Measurements from ENCODE around the gene KCNG1. TPM values are rescaled to one million over a fixed set of nuclear protein-coding genes. Genes with fewer than 3 reads are reported as not detected.

Gene KCNG1, protein sequence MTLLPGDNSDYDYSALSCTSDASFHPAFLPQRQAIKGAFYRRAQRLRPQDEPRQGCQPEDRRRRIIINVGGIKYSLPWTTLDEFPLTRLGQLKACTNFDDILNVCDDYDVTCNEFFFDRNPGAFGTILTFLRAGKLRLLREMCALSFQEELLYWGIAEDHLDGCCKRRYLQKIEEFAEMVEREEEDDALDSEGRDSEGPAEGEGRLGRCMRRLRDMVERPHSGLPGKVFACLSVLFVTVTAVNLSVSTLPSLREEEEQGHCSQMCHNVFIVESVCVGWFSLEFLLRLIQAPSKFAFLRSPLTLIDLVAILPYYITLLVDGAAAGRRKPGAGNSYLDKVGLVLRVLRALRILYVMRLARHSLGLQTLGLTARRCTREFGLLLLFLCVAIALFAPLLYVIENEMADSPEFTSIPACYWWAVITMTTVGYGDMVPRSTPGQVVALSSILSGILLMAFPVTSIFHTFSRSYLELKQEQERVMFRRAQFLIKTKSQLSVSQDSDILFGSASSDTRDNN
- total RNA-seq (not detected), polyA plus RNA-seq (under 1 TPM; 0.03 to 0.12 (median 0.03) TPM)
- long read RNA-seq, donor 1 = 0 reads
- long read RNA-seq, donor 2, partial matches to known transcripts = 0 of 1 reads
- long read RNA-seq, donor 2, other reads (novel, unspliced or antisense) = 1 of 1 reads

DNA sequence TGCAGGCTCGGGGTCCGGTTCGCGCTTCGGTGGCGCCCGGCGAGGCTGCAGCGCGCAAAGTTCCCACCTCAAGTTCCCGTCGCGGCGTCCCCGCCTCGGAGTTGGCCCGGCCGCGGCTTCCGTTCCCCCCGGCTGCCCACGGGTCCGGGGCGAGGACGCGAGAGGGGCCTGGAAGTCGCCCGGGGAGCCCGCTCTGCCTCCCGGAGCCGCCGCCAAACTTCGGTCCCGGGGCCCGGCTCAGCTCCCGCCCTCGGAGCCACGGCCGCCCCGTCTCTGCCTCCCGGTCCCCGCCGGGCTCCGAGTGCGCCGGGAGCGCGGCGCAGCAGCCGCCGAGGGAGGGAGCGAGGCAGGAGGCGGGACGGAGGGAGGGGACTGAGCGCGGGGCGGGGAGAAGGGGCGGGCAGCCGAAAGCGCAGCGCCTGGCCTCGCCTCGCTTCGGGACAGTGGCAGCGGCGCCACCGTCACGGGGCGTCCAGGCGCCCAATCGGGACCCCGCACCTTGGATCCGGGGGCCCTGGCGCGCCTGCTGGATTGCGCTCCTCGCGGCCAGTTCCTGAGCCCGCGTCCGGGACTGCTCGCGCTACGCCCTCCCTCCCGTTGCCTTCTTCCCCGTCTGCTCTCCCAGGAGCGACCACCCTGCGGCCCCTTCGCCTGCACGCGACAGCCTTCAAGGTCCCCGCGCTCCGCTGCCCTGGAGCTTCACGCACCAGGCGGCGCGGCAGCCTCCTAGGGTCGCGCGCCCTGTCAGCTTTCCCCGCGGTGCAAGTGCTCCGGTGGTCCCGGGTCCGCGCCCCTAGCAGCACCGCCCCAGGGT lies at the start of gene KCNG1:
TSS of gene KCNG1 (minus strand) at position 305 of the 814 bp plus-strand sequence. CDS start 12,769 bp downstream, outside the sequence.
- TF ChIP-seq, protein P1, sequence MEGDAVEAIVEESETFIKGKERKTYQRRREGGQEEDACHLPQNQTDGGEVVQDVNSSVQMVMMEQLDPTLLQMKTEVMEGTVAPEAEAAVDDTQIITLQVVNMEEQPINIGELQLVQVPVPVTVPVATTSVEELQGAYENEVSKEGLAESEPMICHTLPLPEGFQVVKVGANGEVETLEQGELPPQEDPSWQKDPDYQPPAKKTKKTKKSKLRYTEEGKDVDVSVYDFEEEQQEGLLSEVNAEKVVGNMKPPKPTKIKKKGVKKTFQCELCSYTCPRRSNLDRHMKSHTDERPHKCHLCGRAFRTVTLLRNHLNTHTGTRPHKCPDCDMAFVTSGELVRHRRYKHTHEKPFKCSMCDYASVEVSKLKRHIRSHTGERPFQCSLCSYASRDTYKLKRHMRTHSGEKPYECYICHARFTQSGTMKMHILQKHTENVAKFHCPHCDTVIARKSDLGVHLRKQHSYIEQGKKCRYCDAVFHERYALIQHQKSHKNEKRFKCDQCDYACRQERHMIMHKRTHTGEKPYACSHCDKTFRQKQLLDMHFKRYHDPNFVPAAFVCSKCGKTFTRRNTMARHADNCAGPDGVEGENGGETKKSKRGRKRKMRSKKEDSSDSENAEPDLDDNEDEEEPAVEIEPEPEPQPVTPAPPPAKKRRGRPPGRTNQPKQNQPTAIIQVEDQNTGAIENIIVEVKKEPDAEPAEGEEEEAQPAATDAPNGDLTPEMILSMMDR (IDR thresholded peaks at IDR 0.05) = no peak
- Histone ChIP-seq H3K36me3 (ENCODE audit: insufficient read depth in 1 of 2, low read depth in 1 of 2) (no peaks in the 10 kb centered on the region), H3K9me3 (no peaks in the 10 kb centered on the region), H3K27ac (no peak within 1 kb of the TSS), H3K4me1 (peaks cover 4% of the 10 kb centered on the region), H3K4me3 (peak within 1 kb of the TSS; percentile 55), H3K27me3 (ENCODE audit: insufficient read depth in 3 of 3, low read length in 2 of 3) (peaks cover 5 to 54% (median 32%) of the 10 kb centered on the region in 3 donors)
- intact Hi-C loops (cut with DNase I) = no loop called here
- 1% methylated on average over 39 to 108 of the region's 108 CpGs for WGBS, 3 donors
- ATAC-seq = peak; percentile 75 to 92 (median 82)
- DNase-seq = peak; percentile 65 to 67

DNA sequence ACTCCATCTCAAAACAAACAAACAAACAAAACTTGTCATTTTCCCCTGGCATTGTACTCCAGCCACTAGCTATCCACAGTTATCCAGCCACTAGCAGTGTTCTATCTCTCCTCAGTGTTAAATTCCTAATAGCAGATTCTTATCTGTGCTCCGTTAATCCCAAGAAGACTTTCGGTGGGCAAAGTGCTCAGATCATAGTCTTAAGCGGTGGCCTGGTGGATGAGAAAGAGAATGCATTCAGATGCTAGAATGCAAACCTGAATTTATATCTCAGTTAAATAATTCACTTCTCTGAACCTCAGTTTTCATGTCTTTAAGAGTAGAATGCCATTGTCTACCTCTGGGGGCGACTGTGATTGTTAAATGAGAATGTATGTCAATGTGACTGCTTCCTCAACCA lies 47.7 kb upstream of the KCNG1 start:
- WGBS, 3 donors = 80 to 86% (median 83%) methylated on average over 4 of the region's 4 CpGs
- H3K27me3 ChIP-seq (ENCODE audit: insufficient read depth in 3 of 3, low read length in 2 of 3) = peaks cover 6 to 29% (median 15%) of the 10 kb centered on the region in 3 donors
- intact Hi-C loops (cut with DNase I) = no loop called here
- H3K4me3 ChIP-seq = no peak overlapping the region
- no peaks in the 10 kb centered on the region for H3K36me3 ChIP-seq (ENCODE audit: insufficient read depth in 1 of 2, low read depth in 1 of 2)
- H3K9me3 ChIP-seq = no peaks in the 10 kb centered on the region
- DNase-seq (no peak), ATAC-seq (no peak)
- H3K4me1 ChIP-seq = no peaks in the 10 kb centered on the region
- H3K27ac ChIP-seq = no peak overlapping the region
- TF ChIP-seq, protein P1 (IDR thresholded peaks at IDR 0.05) = no peak

DNA sequence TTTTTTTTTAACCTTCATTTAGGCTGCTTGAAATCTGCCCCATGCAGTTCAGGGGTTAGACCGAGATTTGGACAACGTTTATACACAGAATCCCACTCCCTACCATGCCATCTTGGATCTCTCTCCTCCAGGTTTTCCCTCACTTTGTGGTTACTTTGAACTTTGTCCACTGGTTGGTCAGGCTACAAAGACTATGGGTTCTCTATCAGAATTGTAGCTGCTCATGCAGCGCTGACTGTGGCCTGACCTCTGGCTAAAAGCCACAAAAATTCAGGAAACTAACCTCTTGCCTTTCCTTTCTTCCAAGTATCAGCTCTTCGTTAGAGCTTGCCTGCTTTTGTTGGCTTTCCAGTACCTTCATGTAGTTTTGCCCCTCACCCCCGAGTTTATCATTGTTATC lies 44.9 kb upstream of the KCNG1 start:
- Histone ChIP-seq H3K4me1 (no peaks in the 10 kb centered on the region), H3K27me3 (ENCODE audit: insufficient read depth in 3 of 3, low read length in 2 of 3) (peaks cover 0 to 30% (median 19%) of the 10 kb centered on the region in 3 donors), H3K36me3 (ENCODE audit: insufficient read depth in 1 of 2, low read depth in 1 of 2) (no peaks in the 10 kb centered on the region), H3K4me3 (no peak overlapping the region), H3K27ac (no peak overlapping the region), H3K9me3 (no peaks in the 10 kb centered on the region)
- WGBS, 3 donors = 47 to 56% (median 47%) methylated on average over 5 of the region's 5 CpGs
- TF ChIP-seq, protein P1 (IDR thresholded peaks at IDR 0.05) = no peak
- DNase-seq (no peak), ATAC-seq (no peak)
- intact Hi-C loops (cut with DNase I) = no loop called here

DNA sequence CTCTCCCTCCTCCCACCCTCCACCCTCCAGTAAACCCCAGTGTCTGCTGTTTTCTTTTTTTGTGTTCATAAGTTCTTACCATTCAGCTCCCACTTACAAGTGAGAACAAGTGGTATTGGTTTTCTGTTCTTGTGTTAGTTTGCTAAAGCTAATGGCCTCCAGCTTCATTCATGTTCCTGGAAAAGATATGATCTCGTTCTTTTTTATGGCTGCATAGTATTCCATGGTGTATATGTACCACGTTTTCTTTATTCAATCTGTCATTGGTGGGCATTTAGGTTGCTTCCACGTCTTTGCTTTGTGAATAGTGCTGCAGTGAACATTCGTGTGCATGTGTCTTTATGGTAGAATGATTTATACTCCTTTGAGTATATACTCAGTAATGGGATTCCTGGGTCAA lies 42.7 kb upstream of the KCNG1 start:
- Histone ChIP-seq H3K27me3 (ENCODE audit: insufficient read depth in 3 of 3, low read length in 2 of 3) (peaks cover 0 to 27% (median 16%) of the 10 kb centered on the region in 3 donors), H3K4me3 (no peak overlapping the region), H3K4me1 (no peaks in the 10 kb centered on the region), H3K27ac (no peak overlapping the region), H3K36me3 (ENCODE audit: insufficient read depth in 1 of 2, low read depth in 1 of 2) (no peaks in the 10 kb centered on the region), H3K9me3 (no peaks in the 10 kb centered on the region)
- DNase-seq = no peak
- ATAC-seq = no peak
- TF ChIP-seq, protein P1 (IDR thresholded peaks at IDR 0.05) = no peak
- intact Hi-C loops (cut with DNase I) = no loop called here
- WGBS, 3 donors = 69 to 75% (median 74%) methylated on average over 4 of the region's 4 CpGs
